ENCODE data around the gene AKR1E2. TPM values are rescaled to one million over a fixed set of nuclear protein-coding genes. Genes with fewer than 3 reads are reported as not detected.
"Not testable (repeated sequence)": the region's sequence is repeated elsewhere in the genome, so short reads cannot be mapped to it uniquely, and the experiment has no call there.

The AKR1E2 gene
- polyA plus RNA-seq, 1 donor = 3.3 TPM

- no peak for DNase-seq (ENCODE audit: low read depth)
Observed at GRCh38 chr10:4813496-4813895, 12.5 kb upstream of the AKR1E2 start.

GRCh38 chr10:4815646-4816180, 10.3 kb upstream of the AKR1E2 start:
- DNase-seq (ENCODE audit: low read depth) = not testable (repeated sequence)

- no peak for DNase-seq (ENCODE audit: low read depth)
Observed at GRCh38 chr10:4816966-4817365, 9.0 kb upstream of the AKR1E2 start.

- no peak for DNase-seq (ENCODE audit: low read depth)
Observed at GRCh38 chr10:4819067-4819466, 6.9 kb upstream of the AKR1E2 start.

- no peak for DNase-seq (ENCODE audit: low read depth)
Observed at GRCh38 chr10:4819707-4820106, 6.3 kb upstream of the AKR1E2 start.

GRCh38 chr10:4820804-4821401, 5.1 kb upstream of the AKR1E2 start:
- DNase-seq (ENCODE audit: low read depth) = peak; percentile 25

- DNase-seq (ENCODE audit: low read depth) = no peak
Observed at GRCh38 chr10:4822208-4822607, 3.8 kb upstream of the AKR1E2 start.

- no peak for DNase-seq (ENCODE audit: low read depth)
Observed at GRCh38 chr10:4824791-4825310, 1.2 kb upstream of the AKR1E2 start.

GRCh38 chr10:4825456-4825867, 545 bp upstream of the AKR1E2 start:
- DNase-seq (ENCODE audit: low read depth) = no peak

- no peak for DNase-seq (ENCODE audit: low read depth)
Observed at GRCh38 chr10:4826792-4827324, 851 bp downstream of the AKR1E2 start.

- no peak for DNase-seq (ENCODE audit: low read depth)
Observed at GRCh38 chr10:4828005-4828404, 2.0 kb downstream of the AKR1E2 start.

GRCh38 chr10:4830551-4830950, 4.5 kb downstream of the AKR1E2 start:
- DNase-seq (ENCODE audit: low read depth) = no peak

GRCh38 chr10:4831091-4831490, 5.1 kb downstream of the AKR1E2 start:
- DNase-seq (ENCODE audit: low read depth) = no peak

- DNase-seq (ENCODE audit: low read depth) = no peak
Observed at GRCh38 chr10:4833286-4833685, 7.3 kb downstream of the AKR1E2 start.

GRCh38 chr10:4834898-4835405, 8.9 kb downstream of the AKR1E2 start:
- DNase-seq (ENCODE audit: low read depth) = no peak

- no peak for DNase-seq (ENCODE audit: low read depth)
Observed at GRCh38 chr10:4835494-4835918, 9.5 kb downstream of the AKR1E2 start.

GRCh38 chr10:4836416-4836969, 10.5 kb downstream of the AKR1E2 start:
- DNase-seq (ENCODE audit: low read depth) = no peak

GRCh38 chr10:4837551-4837950, 11.5 kb downstream of the AKR1E2 start:
- no peak for DNase-seq (ENCODE audit: low read depth)

- no peak for DNase-seq (ENCODE audit: low read depth)
Observed at GRCh38 chr10:4838743-4839142, 12.7 kb downstream of the AKR1E2 start.

- DNase-seq (ENCODE audit: low read depth) = no peak
Observed at GRCh38 chr10:4839353-4839752, 13.3 kb downstream of the AKR1E2 start.

- DNase-seq (ENCODE audit: low read depth) = no peak
Observed at GRCh38 chr10:4840151-4840550, 14.1 kb downstream of the AKR1E2 start.

- no peak for DNase-seq (ENCODE audit: low read depth)
Observed at GRCh38 chr10:4843525-4844180, 17.6 kb downstream of the AKR1E2 start.

Data from forelimb muscle (tissue), 1 donor.